Panc1 (cell line): ENCODE measurements around the gene RPL28.

Experiments
- CTCF ChIP-seq: fragments of 450-650 bp; IDR thresholded peaks from 2 replicates; pipeline ENCODE4 v1.5.1; 2017; ENCODE audit warnings: mild to moderate bottlenecking
- POLR2AphosphoS5 ChIP-seq: IDR thresholded peaks from 2 replicates; pipeline ENCODE4 v1.6.1; 2012; ENCODE audit warnings: mild to moderate bottlenecking, low read depth, low read length, moderate library complexity

GRCh38 chr19:55384131-55384919 lies 1.4 kb upstream of the RPL28 start, which contains the start of gene TMEM238:
- no peak for TF ChIP-seq CTCF
- TF ChIP-seq POLR2AphosphoS5, result peak; percentile 17; the same call in 1 of the 2 replicates
